CD4-positive, CD25-positive, alpha-beta regulatory T cell (primary cell): ENCODE measurements around the gene KCND3. TPM values are rescaled to one million over a fixed set of nuclear protein-coding genes. Genes with fewer than 3 reads are reported as not detected.
A peak's percentile ranks its signal among the peaks of the same experiment; 100 is the strongest.

Source experiments
- ATAC-seq, 2 donors: fragments of 150-1000 bp; cut with Tn5 transposase; one replicate each; pipeline ENCODE4 v1.10.0; 2021; ENCODE audit warnings: low read depth in 2 of 2, moderate number of reproducible peaks in 2 of 2, moderate library complexity in 1 of 2
- DNase-seq, 3 donors: peaks; one replicate each; pipeline versions ENCODE4 v3.0.0 to v3.0.0-alpha.2; 2012 to 2022; ENCODE audit warnings: mixed read lengths in 1 of 3
- H3K27ac ChIP-seq: one replicate; pipeline ENCODE4 v1.7.0; 2013; ENCODE audit warnings: mild to moderate bottlenecking, low read length; ENCODE audit not compliant: insufficient read depth, poor library complexity, severe bottlenecking
- H3K27me3 ChIP-seq: one replicate; pipeline ENCODE4 v1.7.0; 2013; ENCODE audit warnings: low read length; ENCODE audit not compliant: control insufficient read depth, insufficient read depth
- H3K36me3 ChIP-seq: one replicate; pipeline ENCODE4 v1.7.0; 2013; ENCODE audit warnings: mild to moderate bottlenecking, low read length, moderate library complexity; ENCODE audit not compliant: control insufficient read depth, insufficient read depth
- H3K4me1 ChIP-seq: 2 replicates; pipeline ENCODE4 v1.7.0; 2013; ENCODE audit warnings: mild to moderate bottlenecking, low read length; ENCODE audit not compliant: insufficient read depth, control insufficient read depth, poor library complexity, severe bottlenecking
- H3K4me3 ChIP-seq: one replicate; pipeline ENCODE4 v1.7.0; 2013; ENCODE audit warnings: low read depth, mild to moderate bottlenecking, low read length, moderate library complexity
- H3K9me3 ChIP-seq, 2 experiments: 1 replicate in 1 of 2; 2 replicates in 1 of 2; pipeline ENCODE4 v1.7.0; 2013; ENCODE audit warnings: low read length in 2 of 2, mild to moderate bottlenecking in 1 of 2, moderate library complexity in 1 of 2; ENCODE audit not compliant: control insufficient read depth in 2 of 2
- H3K27ac Mint-ChIP-seq, 3 donors: one replicate each; pipeline ENCODE4 v1.8.0; 2020 to 2022; ENCODE audit warnings: mild to moderate bottlenecking in 3 of 3, mixed read lengths in 3 of 3, moderate library complexity in 2 of 3
- H3K27me3 Mint-ChIP-seq: one replicate; pipeline ENCODE4 v1.8.0; 2022; ENCODE audit warnings: mild to moderate bottlenecking, mixed read lengths
- H3K36me3 Mint-ChIP-seq: one replicate; pipeline ENCODE4 v1.8.0; 2020; ENCODE audit warnings: mixed read lengths
- H3K4me1 Mint-ChIP-seq, 4 donors: one replicate each; pipeline ENCODE4 v1.8.0; 2020 to 2022; ENCODE audit warnings: mixed read lengths in 4 of 4, mild to moderate bottlenecking in 1 of 4
- H3K4me3 Mint-ChIP-seq, 4 donors: one replicate each; pipeline ENCODE4 v1.8.0; 2020 to 2022; ENCODE audit warnings: mild to moderate bottlenecking in 4 of 4, mixed read lengths in 4 of 4, moderate library complexity in 3 of 4
- H3K9me3 Mint-ChIP-seq, 7 donors: one replicate each; pipeline ENCODE4 v1.8.0; 2020 to 2022; ENCODE audit warnings: mixed read lengths in 7 of 7, mild to moderate bottlenecking in 3 of 7, moderate library complexity in 2 of 7
- polyA plus RNA-seq, 4 donors: library from polyadenylated mRNA; unstranded; fragments of 300-500 nt; fragmentation: Illumina TruSeq; gene quantifications; one replicate each; pipeline ENCODE4 v1.2.3, GENCODE V29; 2021
- total RNA-seq: library from RNA; stranded (reverse); gene quantifications from one replicate; pipeline ENCODE4 v1.2.3, GENCODE V29; 2022

The KCND3 gene
- total and polyA plus RNA-seq, 5 donors from 2014 or later = 0.02 to 0.10 (median 0.07) TPM; not detected in 2

DNA sequence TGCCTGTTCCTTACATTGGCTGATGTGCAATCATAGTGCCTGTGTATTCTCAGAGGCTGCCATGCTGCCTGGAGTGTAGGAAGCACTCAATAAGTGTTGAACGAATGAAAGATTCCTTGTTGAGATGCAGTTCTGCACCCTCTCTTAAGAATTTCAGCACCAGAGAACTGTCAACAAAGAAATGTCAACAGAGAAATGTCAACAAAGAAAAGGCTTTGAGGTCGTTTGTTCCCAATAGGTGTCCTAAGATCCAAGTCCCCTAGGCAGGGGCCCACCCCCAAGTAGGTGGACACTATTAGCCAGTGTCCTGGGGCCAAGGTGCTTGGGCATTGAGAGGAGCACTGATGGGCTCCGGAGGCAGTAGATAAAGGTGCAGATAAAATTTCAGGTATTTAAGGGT lies 12.6 kb downstream of the KCND3 start:
- H3K4me3 ChIP-seq = no peak overlapping the region
- Mint-ChIP-seq H3K27me3 (peaks cover 31% of the 10 kb centered on the region), H3K4me3 (no peak overlapping the region), H3K4me1 (no peaks in the 10 kb centered on the region), H3K9me3 (peaks cover 0 to 6% (median 0%) of the 10 kb centered on the region in 7 donors), H3K27ac (no peak overlapping the region), H3K36me3 (no peaks in the 10 kb centered on the region)
- ATAC-seq = no peak
- no peaks in the 10 kb centered on the region for H3K9me3 ChIP-seq
- no peaks in the 10 kb centered on the region for H3K4me1 ChIP-seq
- DNase-seq = no peak
- H3K36me3 ChIP-seq = no peaks in the 10 kb centered on the region
- H3K27me3 ChIP-seq = peaks cover 10% of the 10 kb centered on the region
- no peak overlapping the region for H3K27ac ChIP-seq

DNA sequence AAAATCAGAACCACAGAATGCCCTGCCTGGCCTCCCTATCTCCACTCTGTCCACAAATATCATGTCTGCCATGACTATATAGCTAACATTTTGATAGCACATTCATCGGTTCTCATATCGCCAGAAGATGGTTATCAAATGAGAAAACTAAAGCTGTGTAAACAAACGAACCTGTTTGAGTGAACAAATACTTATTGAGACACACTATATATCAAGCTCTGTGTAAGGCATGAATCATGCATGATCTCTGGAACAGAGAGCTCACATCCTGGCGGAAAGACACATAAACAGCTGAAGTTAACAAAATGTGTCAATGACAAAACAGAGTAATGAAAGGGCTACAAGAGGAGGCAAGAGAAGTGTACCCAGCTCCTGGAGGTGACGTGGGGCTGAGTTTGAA lies 13.1 kb downstream of the KCND3 start:
- Histone ChIP-seq H3K9me3 (no peaks in the 10 kb centered on the region), H3K4me1 (no peaks in the 10 kb centered on the region), H3K36me3 (no peaks in the 10 kb centered on the region), H3K27me3 (peaks cover 13% of the 10 kb centered on the region), H3K4me3 (no peak overlapping the region), H3K27ac (no peak overlapping the region)
- ATAC-seq = no peak
- H3K27ac Mint-ChIP-seq = no peak overlapping the region
- no peak overlapping the region for H3K4me3 Mint-ChIP-seq
- DNase-seq = no peak
- no peaks in the 10 kb centered on the region for H3K36me3 Mint-ChIP-seq
- H3K9me3 Mint-ChIP-seq = peaks cover 0 to 9% (median 0%) of the 10 kb centered on the region in 7 donors
- H3K27me3 Mint-ChIP-seq = peaks cover 36% of the 10 kb centered on the region
- H3K4me1 Mint-ChIP-seq = no peaks in the 10 kb centered on the region

DNA sequence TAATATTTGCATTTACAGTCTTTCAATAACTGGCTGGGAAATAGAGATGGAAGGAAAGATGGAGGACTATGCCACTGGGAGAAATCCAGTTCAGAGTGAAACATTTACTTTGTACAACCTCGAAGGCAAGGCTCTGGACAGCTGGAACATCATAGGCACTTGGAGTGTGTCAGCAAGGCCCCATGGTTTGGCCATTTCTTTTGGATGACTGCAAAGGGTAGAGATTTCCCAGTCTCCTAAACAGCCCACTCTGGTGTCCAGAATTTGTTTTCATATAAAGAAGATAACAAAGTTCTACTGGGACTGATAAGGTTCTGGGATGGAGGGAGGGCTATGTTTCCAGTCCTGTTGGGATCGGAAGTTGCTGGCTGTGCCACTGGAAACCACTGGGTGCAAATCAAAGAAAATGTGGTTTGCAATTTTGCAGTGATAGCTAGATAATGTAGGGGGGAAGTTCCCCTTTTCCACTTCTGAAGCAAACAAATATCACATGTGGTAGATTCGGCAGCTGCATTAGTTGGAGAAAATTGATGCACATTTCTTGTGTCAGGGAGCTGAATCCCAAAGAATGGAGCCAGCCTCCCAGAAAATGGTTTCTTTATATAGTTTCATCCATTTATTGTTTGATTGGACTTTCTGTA lies 16.2 kb downstream of the KCND3 start:
- Mint-ChIP-seq H3K27me3 (peaks cover 29% of the 10 kb centered on the region), H3K4me1 (no peaks in the 10 kb centered on the region), H3K27ac (no peak overlapping the region), H3K36me3 (no peaks in the 10 kb centered on the region), H3K4me3 (no peak overlapping the region), H3K9me3 (peaks cover 0 to 3% (median 0%) of the 10 kb centered on the region in 7 donors)
- ATAC-seq (no peak), DNase-seq (no peak)
- H3K4me3 ChIP-seq = no peak overlapping the region
- peaks cover 13% of the 10 kb centered on the region for H3K27me3 ChIP-seq
- no peaks in the 10 kb centered on the region for H3K4me1 ChIP-seq
- H3K36me3 ChIP-seq = no peaks in the 10 kb centered on the region
- no peaks in the 10 kb centered on the region for H3K9me3 ChIP-seq
- H3K27ac ChIP-seq = no peak overlapping the region

DNA sequence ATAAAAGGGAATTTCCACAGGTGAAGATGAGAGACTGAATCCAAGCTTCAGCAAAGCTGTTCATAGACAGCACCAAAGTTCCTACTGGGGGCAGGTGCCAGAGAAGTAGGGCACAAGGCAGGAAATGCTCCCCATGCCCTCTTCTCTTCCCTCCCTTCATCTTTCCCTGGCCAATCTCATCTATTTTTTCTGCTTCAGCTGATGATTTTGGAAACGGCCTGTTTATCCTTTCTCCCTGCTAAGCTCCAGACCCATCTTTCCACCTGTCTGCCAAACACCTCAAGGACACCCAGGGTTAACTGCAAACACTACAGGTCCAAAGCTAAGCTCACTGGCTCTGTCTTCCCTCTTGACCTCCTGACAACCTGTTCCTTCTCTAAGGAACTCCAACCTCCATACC lies 18.1 kb downstream of the KCND3 start:
- Histone ChIP-seq H3K27me3 (peaks cover 13% of the 10 kb centered on the region), H3K4me1 (no peaks in the 10 kb centered on the region), H3K27ac (no peak overlapping the region), H3K36me3 (no peaks in the 10 kb centered on the region), H3K9me3 (no peaks in the 10 kb centered on the region), H3K4me3 (no peak overlapping the region)
- Mint-ChIP-seq H3K4me1 (no peaks in the 10 kb centered on the region), H3K27me3 (peaks cover 21% of the 10 kb centered on the region), H3K9me3 (peaks cover 0 to 3% (median 0%) of the 10 kb centered on the region in 7 donors), H3K36me3 (no peaks in the 10 kb centered on the region), H3K4me3 (no peak overlapping the region), H3K27ac (peak overlapping the region in 1 of 3 donors; percentile 67)
- DNase-seq (no peak), ATAC-seq (no peak)

DNA sequence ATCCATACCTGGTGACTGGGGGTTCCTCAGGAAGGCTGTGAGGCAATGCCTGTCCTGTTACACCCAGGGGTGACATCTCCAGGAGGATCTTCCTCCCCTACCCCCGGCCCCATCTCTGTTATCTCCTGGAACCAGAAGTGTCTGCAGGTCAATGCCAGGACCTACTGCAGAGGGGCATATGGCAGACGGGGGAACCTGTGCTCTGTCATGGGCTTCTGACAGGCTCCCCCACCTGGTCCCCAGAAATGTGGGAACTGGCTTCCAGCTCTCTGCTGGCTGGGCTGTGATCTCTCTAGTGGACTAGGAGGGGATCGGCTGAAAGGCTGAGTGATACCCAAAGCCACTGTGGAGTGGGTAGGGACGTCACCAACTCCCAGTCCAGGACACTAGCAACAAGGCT lies 21.0 kb downstream of the KCND3 start:
- H3K9me3 ChIP-seq = no peaks in the 10 kb centered on the region
- Mint-ChIP-seq H3K4me1 (no peaks in the 10 kb centered on the region), H3K9me3 (peaks cover 0 to 3% (median 0%) of the 10 kb centered on the region in 7 donors), H3K27me3 (peaks cover 24% of the 10 kb centered on the region), H3K4me3 (no peak overlapping the region), H3K27ac (no peak overlapping the region), H3K36me3 (no peaks in the 10 kb centered on the region)
- no peaks in the 10 kb centered on the region for H3K36me3 ChIP-seq
- H3K4me3 ChIP-seq = no peak overlapping the region
- DNase-seq (no peak), ATAC-seq (no peak)
- peaks cover 11% of the 10 kb centered on the region for H3K27me3 ChIP-seq
- no peak overlapping the region for H3K27ac ChIP-seq
- H3K4me1 ChIP-seq = no peaks in the 10 kb centered on the region

DNA sequence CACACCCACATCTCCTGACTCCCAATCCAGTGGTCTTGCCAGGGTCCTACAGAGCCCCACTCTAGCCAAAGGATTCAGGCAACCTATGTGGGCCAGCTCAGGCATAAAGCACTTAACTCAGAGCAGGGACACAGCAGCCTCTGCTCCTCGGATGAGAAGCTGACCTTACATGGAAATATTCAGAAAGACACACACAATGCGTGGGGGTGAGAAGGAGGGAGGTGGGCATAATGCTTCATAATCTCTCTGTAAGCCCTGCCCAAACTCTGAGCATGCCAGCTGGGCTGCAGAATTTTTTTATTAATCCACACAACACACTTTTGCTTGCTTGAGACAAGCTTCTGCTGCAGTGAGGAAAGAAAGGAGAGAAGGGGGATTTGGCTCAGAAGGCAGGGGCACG lies 21.6 kb downstream of the KCND3 start:
- DNase-seq = no peak
- Histone ChIP-seq H3K36me3 (no peaks in the 10 kb centered on the region), H3K9me3 (no peaks in the 10 kb centered on the region), H3K4me1 (no peaks in the 10 kb centered on the region), H3K27ac (no peak overlapping the region), H3K27me3 (peaks cover 11% of the 10 kb centered on the region), H3K4me3 (no peak overlapping the region)
- no peak overlapping the region for H3K27ac Mint-ChIP-seq
- H3K36me3 Mint-ChIP-seq = no peaks in the 10 kb centered on the region
- peaks cover 0 to 3% (median 0%) of the 10 kb centered on the region in 7 donors for H3K9me3 Mint-ChIP-seq
- no peak overlapping the region for H3K4me3 Mint-ChIP-seq
- H3K4me1 Mint-ChIP-seq = no peaks in the 10 kb centered on the region
- no peak for ATAC-seq
- peaks cover 25% of the 10 kb centered on the region for H3K27me3 Mint-ChIP-seq

DNA sequence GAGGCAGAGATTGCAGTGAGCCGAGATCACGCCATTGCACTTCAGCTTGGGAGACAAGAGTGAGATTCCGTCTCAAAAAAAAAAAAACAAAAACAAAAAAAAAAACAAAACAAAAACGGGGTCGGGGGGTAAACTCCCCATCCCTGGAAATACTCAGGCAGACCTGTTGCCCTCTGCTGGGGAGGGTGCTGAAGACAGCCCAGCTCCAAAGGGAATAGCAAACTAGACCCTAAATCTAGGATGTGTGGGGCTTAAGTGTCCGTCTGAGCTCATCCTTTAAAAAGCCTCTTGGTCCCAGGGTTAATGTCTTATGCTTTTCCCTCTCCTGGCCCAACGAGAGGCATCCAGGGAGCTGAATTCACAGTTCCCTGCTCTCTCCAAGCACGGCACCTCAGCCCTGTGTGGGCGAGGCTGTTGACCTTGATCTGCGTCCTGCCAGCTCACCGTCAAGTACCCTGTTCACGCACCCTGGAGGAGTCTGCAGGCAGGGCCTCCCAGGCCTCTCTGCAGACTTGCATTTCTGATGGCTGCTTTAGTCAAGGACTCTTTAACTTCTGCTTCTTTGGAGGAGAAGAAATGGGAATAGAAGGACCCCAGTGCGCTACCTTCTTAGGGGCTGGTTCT lies 22.3 kb downstream of the KCND3 start:
- Mint-ChIP-seq H3K27ac (no peak overlapping the region), H3K9me3 (peaks cover 0 to 3% (median 0%) of the 10 kb centered on the region in 7 donors), H3K27me3 (peaks cover 18% of the 10 kb centered on the region), H3K4me1 (no peaks in the 10 kb centered on the region), H3K36me3 (no peaks in the 10 kb centered on the region), H3K4me3 (no peak overlapping the region)
- no peaks in the 10 kb centered on the region for H3K4me1 ChIP-seq
- no peak overlapping the region for H3K27ac ChIP-seq
- no peak for DNase-seq
- peaks cover 11% of the 10 kb centered on the region for H3K27me3 ChIP-seq
- H3K9me3 ChIP-seq = no peaks in the 10 kb centered on the region
- ATAC-seq = no peak
- H3K36me3 ChIP-seq = no peaks in the 10 kb centered on the region
- H3K4me3 ChIP-seq = no peak overlapping the region
